Measurements from ENCODE around the gene NTSR1.

The NTSR1 gene

DNA sequence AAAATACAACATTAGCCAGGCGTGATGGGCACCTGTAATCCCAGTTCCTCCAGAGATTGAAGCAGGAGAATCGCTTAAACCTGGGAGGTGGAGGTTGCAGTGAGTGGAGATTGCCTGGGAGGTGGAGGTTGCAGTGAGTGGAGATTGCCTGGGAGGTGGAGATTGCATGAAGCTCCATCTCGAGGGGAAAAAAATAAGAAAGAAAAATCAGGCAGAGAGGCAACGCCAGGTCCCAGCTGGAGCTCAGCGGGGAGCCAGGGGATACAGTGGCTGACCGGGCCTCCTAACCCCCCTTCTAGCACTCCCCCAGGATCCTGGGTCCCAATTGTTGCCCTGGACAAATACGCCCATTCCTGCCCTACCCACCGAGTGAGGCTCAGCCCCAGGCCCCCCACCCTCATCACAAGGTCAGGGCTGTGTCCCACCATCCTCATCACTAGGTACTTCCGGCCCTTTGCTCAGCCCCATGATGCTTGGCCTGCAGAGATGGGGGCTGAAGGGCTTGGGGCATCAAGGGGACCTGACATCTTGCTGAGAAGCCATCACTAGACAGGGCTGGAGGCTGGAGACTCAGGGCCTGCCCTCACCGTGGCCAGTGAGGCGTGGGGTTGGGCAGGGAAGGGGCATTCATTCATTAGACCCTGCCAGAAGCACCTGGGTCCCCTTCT, 97.9 kb downstream of the NTSR1 start:
- no peak for DNase-seq

DNA sequence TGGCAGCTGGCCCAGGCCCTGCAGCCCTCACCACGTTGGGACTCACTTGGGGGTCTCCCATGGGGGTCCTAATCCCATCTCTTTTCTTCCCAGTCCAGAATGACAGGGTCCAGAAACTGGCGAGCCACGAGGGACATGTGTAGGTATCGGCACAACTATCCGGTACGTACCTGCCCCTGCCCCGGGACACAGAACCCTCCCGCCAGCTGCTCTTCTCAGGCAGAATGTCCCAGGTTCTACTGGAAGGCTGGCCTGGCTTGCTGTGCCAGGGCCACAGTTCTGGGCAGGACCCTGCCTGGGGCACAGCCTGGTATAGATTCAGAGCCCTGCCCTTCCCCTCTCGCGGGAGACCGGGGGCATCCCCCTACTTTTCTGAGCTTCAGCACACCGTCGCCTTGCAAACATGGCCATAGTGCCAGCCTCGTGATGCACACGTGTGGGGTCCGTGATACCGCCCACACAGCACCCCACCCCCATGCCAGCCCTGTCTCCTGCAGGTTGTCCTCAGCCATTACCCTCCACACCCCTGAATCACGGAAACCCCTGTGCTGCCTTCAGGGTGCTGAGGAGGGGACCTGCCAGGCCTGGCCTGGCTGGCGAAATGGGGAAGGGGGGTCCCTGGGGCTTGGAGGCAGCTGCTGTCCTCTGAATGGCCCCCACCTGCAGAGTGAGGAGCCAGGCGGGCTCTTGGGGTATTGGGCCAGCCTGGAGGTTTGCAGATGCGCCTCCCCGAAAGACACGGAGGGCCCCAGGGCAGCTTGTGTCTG, 99.0 kb downstream of the NTSR1 start:
- no peak for DNase-seq

DNA sequence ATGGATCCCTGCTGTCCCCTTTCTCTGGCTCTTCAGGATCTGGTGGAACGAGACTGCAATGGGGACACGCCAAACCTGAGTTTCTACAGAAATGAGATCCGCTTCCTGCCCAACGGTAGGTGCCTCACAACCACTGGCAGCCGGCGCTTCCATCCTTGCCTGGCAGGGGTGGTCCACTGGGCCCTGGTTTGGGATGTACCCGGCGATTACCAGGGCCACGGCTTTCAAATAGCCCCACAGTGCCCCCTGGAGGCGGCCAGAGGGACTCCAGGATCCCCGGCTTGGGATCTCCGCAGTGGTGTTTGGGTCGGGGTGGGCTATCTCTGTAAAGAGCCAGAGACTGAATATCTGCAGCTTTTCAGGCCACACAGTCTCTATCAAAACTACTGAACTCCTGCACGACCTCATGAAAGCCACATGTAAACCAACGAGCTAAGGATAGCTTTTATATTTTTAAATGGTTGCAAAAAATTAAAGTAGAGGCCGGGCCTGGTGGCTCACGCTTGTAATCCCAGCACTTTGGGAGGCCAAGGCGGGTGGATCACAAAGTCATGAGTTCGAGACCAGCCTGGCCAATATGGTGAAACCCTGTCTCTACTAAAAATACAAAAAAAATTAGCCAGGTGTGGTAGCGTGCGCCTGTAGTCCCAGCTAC, 99.7 kb downstream of the NTSR1 start:
- DNase-seq, result peak; percentile 76 to 78

DNA sequence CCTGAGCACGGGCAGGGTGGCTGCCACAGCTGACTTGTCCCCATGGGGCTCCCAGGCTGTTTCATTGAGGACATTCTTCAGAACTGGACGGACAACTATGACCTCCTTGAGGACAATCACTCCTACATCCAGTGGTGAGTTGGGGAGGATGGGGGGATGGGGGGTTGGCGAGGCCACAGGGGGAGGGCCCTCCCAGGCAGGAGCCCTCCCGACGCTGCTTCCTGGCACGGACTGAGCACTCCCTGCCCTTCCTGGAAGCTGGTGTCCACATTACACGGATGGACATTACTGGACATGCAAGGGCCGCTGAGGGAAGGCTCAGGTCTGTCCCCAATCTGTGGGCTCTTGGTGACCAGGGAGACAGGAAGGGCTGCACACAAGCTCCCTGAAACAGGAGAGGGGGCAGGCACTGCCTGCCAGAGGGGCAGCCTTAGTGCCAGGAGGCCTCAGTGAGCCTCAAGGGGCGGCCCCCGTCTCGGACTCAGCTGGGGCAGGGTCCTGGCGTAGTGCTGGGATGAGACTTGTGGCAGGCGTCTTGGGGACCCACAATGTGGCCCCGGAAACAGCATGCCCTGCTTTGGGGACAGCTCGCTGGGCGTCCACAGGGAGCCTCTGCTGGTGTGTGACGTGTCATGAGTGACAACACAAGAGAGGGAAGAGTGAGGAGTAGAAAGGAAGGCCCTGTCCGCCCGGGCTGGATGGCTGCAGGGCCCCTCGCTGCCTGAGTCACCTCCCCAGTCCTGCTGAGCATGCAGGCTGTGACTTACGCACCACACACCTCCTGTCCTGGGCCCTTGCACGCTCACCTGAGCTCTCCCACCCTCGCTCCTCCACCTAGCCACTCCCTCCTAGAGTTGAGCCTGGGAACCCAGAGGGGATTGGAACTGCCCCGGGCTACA, 101.1 kb downstream of the NTSR1 start:
- no peak for DNase-seq

DNA sequence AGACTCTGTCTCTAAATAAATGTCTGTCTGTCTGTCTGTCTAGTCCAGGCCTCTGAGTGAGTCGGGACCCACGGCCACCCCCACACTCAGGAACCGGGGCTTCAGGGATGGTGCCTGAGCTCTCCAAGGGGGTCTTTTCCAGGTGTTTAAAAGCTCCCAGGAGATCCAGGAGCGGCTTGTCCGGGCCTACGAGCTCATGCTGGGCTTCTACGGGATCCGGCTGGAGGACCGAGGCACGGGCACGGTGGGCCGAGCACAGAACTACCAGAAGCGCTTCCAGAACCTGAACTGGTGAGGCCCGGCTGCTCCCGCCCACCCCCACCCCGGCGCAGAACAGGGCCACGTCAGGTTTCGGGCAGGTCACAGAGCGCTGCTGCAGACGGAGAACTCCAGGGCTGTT, 102.7 kb downstream of the NTSR1 start:
- no peak for DNase-seq

DNA sequence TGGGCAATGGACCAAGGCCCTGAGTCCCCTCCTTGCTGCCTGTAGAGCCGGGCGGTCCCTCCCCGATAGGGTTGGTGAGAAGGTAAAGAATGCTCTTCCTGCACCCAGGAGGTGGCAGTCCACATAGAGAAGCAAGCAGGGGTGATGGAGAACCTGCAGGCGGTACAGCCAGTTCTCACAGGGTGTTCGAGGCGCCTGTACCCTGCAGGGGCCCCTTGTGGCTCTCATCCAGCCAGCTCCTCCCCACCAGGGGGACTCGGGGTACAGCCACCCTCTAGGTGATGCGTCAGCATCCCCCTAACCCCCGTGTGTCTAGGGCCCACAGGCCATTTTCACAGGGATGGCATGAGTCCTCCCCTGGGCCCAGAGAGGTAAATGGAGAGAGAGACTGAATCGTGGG, 103.1 kb downstream of the NTSR1 start:
- DNase-seq, result no peak

Measured in stimulated activated CD4-positive, alpha-beta T cell treated with anti-CD3 and anti-CD28 coated beads, Interleukin-2, amount 100 ng/mL, for 48 hours (primary cell).